NCI-H82 (cell line): ENCODE results near the gene RSPH6A.
A peak's percentile ranks its signal among the peaks of the same experiment; 100 is the strongest.
"Not testable (repeated sequence)": the region's sequence is repeated elsewhere in the genome, so short reads cannot be mapped to it uniquely, and the experiment has no call there.

Experiments used
- DNase-seq: peaks from one replicate; lab custom pipeline; 2025; lab: John Stamatoyannopoulos, UW

RSPH6A gene

DNA sequence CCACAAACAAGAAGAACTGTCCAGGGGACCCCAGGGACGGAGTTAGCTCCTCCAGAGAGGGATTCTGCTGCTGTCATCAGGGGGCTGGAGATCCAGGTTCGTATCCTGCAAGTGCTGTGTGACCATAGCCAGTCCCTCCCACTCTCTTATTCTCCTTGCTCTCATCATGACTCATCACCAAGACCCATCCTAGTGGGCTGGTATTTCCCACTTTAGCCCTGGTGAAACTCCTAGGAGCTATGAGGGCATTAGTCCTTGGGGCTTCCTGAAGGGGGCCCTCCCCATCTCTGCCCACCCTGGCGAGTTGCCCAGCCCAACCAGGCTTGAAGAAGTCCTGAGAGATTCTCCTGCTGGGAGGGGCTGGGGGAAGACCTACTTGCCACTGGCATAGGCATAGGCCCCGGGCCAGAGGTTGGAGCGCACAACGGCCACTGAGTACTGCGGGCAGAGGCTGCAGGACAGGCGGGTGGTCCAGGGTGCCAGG is 15.0 kb downstream of the RSPH6A start:
- no peak for DNase-seq

DNA sequence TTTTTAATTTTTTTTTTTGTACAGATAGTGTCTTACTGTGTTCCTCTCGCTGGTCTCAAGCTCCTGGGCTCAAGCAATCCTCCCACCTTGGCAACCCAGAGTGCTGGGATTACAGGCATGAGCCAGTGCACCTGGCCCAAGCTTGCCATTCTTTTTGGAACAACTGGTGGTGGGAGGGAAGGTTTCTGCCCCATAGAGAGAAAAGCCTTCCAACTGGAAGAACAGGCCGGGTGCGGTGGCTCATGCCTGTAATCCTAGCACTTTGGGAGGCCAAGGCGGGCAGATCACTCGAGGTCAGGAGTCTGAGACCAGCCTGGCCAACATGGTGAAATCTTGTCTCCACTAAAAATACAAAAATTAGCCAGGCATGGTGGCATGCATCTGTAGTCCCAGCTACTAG is 15.6 kb downstream of the RSPH6A start:
- not testable (repeated sequence) for DNase-seq

DNA sequence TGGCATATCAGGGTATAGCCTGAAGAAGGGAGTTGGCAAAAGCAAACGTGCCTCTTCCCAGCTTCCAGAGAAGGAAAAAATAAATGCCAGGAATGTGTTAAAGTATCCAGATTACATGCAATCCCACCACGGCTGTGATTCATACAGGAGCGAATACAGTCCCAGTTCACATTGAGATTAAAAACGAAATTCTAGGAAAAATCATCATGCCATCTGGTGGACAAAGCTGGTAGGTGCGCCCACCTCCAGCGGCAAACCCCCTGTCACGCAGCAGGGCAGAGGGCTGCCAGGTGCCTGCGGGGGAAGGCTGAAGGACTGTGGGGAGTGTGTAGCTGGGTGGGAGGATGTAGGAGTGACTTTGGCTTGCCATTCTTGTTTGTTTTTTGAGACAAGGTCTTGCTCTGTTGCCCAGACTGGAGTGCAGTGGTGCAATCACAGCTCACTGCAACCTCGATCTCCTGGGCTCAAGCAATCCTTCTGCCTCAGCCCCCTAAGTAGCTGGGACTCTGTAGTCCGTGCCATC is 16.1 kb downstream of the RSPH6A start:
- peak; percentile 79 for DNase-seq

DNA sequence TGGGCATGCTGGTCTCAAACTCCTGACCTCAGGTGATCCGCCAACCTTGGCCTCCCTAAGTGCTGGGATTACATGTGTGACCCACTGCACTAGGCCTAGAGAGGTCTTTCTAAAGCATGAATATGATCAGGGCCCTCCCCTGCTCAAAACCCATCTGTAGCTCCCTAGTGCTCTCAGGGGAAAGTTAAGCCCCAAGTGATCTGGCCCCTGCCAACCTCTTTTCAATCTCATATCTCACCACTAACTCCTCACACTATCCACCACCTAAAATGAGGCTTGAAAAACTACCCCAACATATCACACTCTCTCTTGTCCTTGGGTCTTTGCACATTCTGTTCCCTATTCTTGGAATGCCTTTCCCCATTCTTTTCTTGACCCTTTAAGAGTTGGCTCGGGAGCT is 20.5 kb downstream of the RSPH6A start:
- no peak for DNase-seq

DNA sequence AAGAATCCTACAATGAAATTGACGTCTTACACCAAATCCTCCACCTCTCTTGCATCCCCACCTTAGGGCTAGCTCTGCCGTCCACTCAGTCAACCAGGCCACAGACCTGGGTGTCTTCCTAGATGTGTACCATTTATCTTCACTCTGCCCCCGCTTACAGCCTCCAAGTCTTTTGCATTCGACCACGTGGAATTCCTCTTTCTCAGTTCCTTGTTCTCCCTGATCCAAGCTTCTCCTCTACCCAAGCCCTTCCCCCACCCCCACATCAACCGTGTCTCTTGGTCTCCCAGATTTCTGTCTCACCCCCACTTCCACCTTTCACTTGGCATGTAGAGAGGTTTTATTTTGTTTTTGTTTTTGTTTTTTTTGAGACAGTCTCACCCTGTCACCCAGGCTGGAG is 21.2 kb downstream of the RSPH6A start:
- no peak for DNase-seq

DNA sequence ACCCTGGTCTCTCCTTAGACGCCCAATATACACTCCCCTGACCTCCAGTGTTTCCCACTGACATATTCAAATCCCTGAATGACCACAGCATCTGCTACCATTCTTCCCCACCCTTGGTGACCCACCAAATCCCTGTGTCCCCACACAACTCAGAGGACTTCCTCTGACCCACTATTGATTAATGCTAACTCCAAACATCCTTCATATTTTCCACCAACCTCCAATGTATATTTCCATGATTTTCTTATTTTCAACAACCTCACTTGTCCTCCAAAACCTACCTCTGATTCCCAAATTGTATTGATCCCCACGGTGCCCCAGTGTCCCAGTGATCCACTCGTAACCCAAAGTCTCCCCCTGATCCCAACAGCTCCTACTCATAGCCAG is 21.9 kb downstream of the RSPH6A start:
- no peak for DNase-seq

DNA sequence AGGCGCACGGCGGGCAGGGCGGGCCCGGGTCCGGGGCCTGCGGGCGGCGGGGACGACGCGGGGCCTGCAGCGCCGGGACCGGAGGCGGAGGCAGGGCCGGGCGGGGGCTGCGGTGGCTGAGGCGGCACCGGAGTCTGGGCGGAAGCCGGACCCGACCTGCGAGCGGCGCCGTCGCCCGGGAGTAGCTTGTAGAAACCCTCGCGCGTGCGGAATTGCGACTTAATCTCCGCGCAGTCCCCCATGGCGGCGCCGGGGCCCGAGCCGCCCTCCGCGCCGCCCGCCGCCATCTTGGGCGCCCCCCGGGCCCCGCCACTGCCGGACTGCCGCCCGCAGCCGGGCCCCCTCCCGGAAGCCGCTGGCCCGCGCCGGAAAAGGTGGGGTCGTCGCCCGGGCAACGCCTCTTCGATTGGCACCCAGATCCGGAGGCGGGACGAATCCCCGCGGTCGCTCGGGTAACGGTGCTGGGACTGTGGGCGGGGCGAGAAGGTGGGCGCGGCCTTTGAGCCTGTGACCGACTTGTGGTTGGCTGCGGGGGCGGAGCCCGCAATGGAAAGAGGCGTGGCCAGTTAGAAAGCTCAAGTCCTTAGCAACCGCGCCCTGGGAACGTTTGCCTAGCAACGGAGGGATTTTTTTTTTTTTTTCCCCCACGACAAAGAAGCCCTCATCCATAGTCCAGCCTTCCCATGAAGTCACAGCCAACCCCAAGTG is 22.5 kb downstream of the RSPH6A start, which contains the start of gene DMWD:
Gene DMWD (minus strand): TSS at position 376 of the 708 bp plus-strand sequence. CDS start 89 bp downstream, at position 287.
- DNase-seq: peak; percentile 100

DNA sequence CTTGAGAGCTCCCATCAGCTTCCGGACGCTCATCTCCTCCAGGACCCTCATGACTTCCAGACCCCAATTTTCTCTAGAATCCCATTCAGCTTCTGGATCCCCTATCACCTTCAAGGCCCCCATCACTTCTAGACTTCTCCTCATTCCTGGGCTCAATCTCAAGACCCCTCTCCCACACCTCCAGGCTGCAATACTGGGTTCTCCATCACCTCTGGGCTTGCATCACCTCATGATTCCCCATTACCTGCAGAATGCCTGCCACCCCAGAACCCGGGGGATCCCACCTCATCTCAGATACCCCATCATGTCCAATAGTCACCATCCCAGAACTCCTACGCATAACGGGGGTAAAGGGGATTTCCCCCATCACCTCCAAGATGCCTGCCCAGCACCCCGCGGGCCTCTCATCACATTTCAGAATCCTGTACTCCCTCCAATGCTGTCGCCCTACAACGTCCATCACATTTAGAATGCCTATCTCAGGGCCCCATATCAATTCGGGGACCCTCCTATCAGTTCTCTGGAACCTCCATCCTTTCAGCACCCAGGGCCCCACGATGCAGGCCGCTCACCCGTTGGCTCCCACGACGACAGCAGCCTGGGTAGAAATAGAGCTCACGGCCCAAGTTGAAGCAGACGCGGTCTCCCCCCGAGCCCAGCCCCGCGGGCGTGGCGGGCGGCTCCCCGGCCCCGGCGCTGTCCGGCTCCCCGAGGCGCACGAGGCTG is 23.2 kb downstream of the RSPH6A start:
- DNase-seq: no peak

DNA sequence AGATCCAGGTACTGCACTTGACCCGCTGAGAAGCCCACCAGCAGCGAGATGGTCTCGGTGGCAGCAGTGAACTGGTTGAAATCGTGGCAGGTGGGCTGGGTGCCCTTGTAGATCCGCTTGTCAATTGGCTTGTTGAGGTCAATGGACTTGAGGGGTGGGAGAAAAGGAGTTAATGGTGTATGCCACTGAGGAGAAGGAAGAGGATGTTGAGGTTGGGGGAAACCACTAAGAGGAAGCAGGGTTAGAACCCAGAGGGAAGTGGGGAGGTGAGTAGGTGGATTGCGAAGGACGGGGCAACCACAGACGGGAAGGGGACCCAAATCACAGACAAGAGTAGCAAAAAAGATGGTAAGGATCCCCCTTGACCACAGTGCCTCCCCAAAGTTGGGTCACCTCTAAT is 24.2 kb downstream of the RSPH6A start:
- no peak for DNase-seq

DNA sequence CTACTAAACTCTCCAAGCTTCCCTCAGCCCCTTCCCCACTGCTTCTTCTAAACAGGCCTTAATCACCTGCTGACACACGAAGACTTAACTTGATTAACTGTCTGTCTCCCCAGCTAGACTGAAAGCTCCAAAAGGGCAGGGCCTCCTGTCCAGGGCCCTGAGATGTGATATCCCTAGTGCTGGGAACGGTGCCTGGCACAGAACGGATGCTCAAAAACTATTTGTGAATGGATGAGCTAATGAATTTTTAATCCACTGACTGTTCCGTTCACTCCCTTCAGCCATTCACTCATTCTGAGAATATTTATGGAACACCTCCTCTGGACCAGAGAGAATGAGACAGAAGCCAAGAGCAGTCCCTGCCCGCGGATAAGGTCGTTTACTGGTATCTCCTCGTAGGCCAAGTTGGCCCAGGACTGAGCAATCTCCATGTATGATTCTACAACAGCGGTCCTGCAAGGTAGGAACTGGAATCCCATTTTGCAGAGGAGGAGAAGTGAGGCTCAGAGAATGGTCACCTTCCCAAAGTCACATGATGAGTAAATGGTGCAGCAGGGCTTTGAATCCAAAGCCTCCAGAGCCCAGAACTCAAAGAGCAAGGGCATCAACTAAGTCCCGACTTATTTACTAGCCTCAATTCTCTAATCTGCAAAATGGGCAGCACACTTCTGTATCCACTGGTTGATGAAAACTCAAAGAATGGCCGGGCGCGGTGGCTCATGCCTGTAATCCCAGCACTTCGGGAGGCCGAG is 25.9 kb downstream of the RSPH6A start:
- DNase-seq: no peak

DNA sequence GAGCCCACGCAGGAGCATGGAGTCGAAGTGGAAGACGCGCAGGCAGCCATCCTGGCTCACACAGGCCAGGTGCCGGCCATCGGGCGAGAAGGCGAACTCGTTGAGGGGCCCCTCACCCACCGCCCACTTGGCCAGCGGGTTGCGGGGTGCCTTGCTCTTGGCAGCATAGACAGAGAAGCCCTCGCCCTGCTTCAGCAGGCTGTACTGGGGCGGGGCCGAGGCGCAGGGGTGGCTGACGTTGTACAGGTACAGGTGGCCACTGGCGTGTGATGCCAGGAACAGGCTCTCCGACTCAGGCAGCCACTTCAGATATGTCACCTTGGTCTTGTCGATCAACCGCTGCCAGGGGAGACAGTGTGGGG is 28.6 kb downstream of the RSPH6A start:
- DNase-seq: no peak

DNA sequence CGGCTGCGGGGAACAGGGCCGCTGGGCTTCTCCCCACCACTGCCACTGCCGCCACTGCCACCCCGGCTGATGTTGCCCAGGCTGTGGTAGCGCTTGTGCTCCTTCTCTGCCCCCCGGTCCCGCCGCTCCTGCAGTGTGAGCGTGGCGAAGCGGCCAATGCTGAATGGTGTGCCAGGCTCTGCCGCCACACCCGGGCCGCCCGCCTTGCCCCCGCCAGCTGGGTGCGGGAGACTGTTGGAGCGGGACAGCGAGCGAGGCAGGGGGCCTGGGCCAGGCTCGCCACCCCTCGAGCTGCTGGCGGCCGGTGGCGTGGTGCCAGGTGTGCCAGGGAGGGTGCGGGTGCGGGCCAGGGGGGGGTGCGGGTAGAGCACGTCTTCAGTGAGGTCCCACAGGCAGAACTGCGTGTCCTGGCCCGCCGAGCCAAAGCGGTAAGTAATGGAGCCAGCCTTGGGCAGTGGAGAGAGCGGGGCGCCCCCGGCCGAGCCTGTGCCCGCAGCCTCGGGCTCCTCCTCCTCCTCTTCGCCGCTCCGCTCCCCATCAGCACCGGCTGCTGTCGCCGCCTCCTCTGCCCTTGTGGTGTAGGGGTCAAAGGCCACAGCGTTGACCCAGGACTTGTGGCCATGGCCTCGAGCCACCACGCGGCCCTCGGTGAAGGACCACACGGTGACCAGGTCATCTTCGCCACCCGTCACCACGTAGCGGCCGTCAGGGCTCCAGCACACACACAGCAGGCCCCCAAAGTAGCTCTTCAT is 29.2 kb downstream of the RSPH6A start:
- no peak for DNase-seq

DNA sequence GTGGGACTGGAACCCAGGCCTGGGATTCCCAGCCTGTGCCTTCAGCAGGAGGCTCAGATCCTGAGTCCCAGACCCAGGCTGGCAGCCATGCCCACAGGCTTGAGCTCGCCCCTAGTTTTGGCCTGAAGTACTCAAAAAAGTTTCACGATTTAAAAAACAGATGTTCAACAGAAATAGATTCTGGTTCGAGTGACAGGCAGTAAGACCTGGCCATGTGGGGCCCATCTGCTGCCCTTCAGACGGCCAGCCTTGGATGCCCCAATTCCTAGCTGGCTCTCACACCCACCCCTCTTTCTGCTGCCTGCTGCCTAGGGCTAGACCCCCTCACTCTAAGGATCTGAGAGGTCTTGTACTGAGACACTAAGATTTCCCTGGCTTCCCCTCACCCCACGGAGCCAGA is 30.0 kb downstream of the RSPH6A start:
- no peak for DNase-seq

DNA sequence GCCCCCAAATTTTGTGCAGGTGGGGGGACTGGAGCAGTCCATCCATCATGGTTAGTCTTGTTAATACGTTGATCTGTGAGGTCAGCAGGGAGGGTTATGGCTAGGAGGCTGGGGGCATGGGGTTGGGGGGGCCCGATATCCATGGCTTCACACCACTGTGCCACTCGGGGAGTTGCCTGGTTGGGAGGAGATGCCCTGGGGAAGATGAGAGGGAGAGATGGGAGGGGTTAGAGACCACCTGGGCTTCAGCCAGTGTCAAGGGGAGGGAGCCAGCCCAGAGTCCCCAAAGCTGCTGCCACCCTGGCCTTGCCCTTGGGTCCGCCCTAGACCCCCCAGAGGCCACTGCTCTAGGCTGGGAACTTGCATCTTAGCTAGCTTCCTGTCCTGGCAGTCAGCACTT is 31.0 kb downstream of the RSPH6A start:
- no peak for DNase-seq

DNA sequence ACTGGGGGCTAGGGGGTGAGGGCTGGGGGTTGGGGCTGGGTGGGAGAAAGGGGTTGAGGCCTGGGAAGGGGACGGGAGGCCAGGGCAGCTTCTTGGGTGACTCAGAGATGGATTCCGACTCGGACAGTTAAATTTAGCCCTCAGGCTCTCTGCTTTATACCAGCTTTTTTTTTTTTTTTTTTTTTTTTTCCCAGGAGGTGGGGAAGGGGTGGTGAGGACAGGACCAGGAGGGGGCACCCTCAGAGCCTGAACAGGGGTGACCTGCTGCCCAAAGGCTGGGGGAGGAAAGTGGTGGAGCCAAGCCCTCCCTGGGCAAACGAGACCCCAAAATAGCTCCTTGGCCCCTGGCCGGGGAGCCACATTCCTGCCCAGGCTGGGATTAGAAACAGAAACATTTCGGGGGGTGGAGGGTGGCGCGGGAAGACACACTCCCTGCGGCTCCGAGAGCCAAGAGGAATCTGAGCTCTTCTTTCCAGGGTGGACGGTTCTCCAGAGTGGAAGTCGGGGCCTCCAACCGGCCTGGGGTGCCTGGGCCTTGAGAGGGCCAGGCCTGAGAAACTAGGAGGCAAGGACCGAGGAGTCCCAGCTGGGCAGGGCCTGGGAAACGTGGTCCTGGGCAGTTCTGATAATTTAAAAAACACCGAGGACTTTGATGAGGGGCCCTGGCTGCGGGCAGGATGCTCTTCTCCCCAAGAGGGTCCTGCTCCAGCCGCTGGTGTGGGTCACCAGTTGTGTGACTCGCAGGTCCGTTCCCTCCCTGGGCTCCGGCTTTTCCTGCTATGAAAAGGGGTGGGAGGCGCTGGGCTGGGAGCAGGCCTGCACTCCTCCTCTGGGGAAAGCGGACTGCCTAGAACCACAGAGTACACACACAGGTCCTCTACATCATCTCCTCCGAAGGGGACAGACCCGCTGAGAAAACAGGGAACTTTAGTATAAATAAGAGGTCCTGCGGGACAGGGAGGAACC is 32.0 kb downstream of the RSPH6A start:
- no peak for DNase-seq

DNA sequence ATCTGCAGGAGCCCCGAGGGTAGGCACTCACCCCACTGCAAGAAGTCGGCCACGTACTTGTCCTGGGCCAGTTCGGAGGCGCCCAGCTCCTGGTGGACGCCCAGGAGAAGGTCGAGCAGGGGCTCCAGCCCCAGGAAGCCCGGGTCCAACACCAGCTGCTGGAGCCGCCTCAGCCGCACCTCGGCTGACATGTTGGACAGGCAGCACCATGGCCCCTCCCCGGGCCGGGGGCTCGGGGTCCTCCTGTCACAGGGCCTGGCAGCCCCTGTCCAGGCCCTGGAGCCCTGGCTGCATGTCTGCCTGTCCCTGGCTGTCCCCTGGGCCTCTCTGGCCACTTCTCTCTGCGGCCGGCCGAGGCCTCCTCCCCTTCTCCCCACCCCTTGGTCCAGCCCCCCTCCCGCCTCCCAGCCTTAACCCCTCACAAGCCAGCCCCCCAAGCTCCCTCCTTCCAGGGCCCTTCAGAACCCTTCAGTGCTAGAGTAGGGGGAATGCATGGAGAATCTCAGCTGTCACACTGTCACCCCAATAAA is 32.9 kb downstream of the RSPH6A start, which contains the start of gene DMPK:
Gene DMPK (minus strand): TSS at position 329 of the 530 bp plus-strand sequence. CDS start 138 bp downstream, at position 191.
- DNase-seq: no peak

DNA sequence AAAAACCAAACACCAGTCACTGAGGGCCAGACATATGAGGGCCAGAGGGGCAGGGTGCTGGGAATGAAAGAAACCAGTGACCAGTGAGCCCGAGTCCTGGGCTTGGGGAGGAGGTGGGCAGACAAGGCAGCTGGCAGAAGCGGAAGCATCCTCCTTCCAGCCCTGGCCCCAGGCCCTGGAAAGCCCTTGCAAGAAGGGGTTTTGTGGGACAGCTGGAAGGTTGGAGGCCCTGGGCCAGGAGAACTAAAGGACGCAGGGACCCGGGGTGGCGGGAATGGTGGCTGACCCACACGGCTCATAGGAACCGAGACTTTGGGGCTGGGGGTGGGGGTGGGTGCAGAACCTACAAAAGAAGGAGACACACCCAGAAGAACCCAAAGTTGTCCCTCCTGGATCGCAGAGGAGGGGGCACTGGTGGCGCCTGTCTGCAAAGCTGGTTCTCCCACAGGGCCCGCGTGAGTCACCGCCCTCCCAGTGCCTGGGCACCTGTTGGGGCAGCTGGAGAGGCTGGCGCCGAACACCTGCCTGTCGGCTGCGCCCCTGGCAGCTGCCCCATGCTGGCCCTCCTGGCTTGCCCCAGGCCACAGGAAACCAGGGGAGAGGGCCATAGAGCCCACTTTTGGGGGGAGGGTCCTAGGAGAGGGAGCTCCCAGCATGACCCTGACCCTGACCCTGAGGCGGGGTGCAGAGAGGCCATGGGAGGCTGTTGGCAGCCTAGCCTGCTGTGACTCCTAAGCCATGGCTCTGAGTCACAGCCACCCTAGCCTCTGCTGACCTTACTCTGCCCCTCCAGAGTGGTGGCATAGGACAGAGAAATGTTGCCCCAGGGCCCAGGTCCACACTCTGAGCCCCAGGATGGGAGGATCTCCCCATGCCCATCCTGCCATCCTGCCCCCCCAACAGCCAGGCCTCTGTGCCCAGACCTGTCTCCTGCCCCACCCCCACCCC is 33.6 kb downstream of the RSPH6A start:
- DNase-seq: no peak

DNA sequence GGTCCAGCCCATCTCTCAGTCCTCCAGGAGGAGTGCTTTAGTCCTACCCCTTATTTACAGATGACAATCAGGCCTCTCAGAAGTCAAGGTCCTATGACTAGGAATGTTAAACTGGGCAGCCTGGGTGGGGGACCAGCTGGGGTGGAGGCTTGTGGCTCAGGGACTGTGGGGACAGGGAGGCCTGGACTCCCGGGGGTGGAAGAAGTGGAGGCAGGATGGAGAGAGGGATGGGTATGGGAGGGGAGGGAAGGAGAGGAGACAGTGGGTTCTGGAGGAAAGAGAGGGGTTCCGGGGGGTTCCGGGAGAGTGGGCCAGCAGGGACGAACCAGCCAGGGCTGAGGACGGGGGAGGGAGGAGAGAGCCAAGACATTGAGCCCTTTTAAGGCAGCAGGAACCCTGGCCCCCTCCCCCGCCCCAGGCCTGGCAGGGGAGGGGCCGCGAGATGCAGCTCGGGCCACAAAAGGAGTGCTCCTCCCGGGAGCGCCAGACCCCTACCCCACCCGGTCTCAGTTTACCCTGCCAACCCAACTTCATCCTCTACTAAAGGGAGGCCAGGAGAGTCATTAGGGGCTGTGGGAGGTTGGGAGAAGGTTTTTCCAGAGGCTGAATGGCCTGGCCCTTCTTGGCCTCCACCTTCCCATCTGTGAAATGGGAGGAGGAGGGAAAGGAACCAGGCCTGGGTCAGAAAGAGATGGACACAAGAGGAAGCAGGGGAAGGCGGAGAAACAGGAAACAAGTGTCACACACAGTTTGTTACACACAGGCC is 34.5 kb downstream of the RSPH6A start:
- no peak for DNase-seq

DNA sequence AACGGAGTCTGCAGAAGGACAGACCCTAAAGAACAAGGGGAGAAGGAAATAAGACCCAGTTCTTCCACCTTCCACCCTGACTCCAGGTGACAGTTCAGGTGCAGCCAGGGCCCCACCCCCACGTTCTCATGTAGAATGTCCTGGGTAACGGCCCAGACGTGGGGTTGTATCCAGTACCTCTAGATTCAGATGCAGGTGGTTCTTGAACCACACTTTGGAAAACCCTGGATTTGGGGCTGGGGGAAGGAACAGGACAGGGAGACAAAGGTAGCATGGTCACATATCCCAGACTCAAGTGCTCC is 35.0 kb downstream of the RSPH6A start:
- DNase-seq: no peak
